Immature natural killer cell (primary cell): ENCODE results near the gene GLDC. TPM values are rescaled to one million over a fixed set of nuclear protein-coding genes. Genes with fewer than 3 reads are reported as not detected.

Source experiments
- DNase-seq, 3 donors: peaks; one replicate each; pipeline ENCODE4 v3.0.0; 2022; ENCODE audit warnings: mixed read lengths in 1 of 3
- H3K27ac Mint-ChIP-seq, 6 donors: one replicate each; pipeline ENCODE4 v1.8.0; 2020; ENCODE audit warnings: mixed read lengths in 6 of 6, mild to moderate bottlenecking in 5 of 6, inconsistent platforms in 4 of 6, moderate library complexity in 3 of 6
- H3K27me3 Mint-ChIP-seq, 3 donors: one replicate each; pipeline ENCODE4 v1.8.0; 2020 to 2021; ENCODE audit warnings: low read depth in 3 of 3, mild to moderate bottlenecking in 3 of 3, mixed read lengths in 3 of 3, moderate library complexity in 3 of 3, inconsistent platforms in 1 of 3
- H3K36me3 Mint-ChIP-seq, 3 donors: one replicate each; pipeline ENCODE4 v1.8.0; 2020; ENCODE audit warnings: mixed read lengths in 3 of 3, inconsistent platforms in 2 of 3, mild to moderate bottlenecking in 2 of 3
- H3K4me1 Mint-ChIP-seq, 2 donors: one replicate each; pipeline ENCODE4 v1.8.0; 2020; ENCODE audit warnings: inconsistent platforms in 2 of 2, mild to moderate bottlenecking in 2 of 2, mixed read lengths in 2 of 2, moderate library complexity in 1 of 2
- H3K4me3 Mint-ChIP-seq, 5 donors: one replicate each; pipeline ENCODE4 v1.8.0; 2020; ENCODE audit warnings: mild to moderate bottlenecking in 5 of 5, mixed read lengths in 5 of 5, inconsistent platforms in 3 of 5, moderate library complexity in 3 of 5
- H3K9me3 Mint-ChIP-seq, 6 donors: one replicate each; pipeline ENCODE4 v1.8.0; 2020; ENCODE audit warnings: mild to moderate bottlenecking in 6 of 6, mixed read lengths in 6 of 6, inconsistent platforms in 4 of 6, moderate library complexity in 3 of 6
- polyA plus RNA-seq, 3 donors: library from polyadenylated mRNA; unstranded; fragments of 300-500 nt; fragmentation: Illumina TruSeq; gene quantifications; one replicate each; pipeline ENCODE4 v1.2.3, GENCODE V29; 2021

The GLDC gene
- polyA plus RNA-seq, 3 donors from 2014 or later: 0.35 TPM; not detected in 2

- H3K4me1 Mint-ChIP-seq: peaks cover under 1 to 2% of the 10 kb centered on the region in 2 donors
- H3K36me3 Mint-ChIP-seq: no peaks in the 10 kb centered on the region
- DNase-seq: no peak
- H3K9me3 Mint-ChIP-seq: no peaks in the 10 kb centered on the region
- no peak overlapping the region for H3K4me3 Mint-ChIP-seq
- H3K27me3 Mint-ChIP-seq: peaks cover 0 to 5% (median 2%) of the 10 kb centered on the region in 3 donors
- no peak overlapping the region for H3K27ac Mint-ChIP-seq
These were observed 29.7 kb upstream of the GLDC start for GRCh38 chr9:6675268-6675667.

GRCh38 chr9:6673326-6674025 lies 27.9 kb upstream of the GLDC start:
- no peaks in the 10 kb centered on the region for H3K9me3 Mint-ChIP-seq
- peak overlapping the region in 1 of 6 donors; percentile 18 for H3K27ac Mint-ChIP-seq

GRCh38 chr9:6672118-6672517 lies 26.6 kb upstream of the GLDC start:
- Mint-ChIP-seq H3K36me3 (no peaks in the 10 kb centered on the region), H3K4me1 (peaks cover 0 to 2% of the 10 kb centered on the region in 2 donors), H3K27ac (no peak overlapping the region), H3K27me3 (peaks cover 2 to 5% (median 4%) of the 10 kb centered on the region in 3 donors), H3K4me3 (no peak overlapping the region), H3K9me3 (no peaks in the 10 kb centered on the region)
- no peak for DNase-seq

More at GRCh38 chr9:6673326-6674025, 27.9 kb upstream of the GLDC start:
- Mint-ChIP-seq H3K4me3 (no peak overlapping the region), H3K36me3 (no peaks in the 10 kb centered on the region), H3K27me3 (peaks cover 2 to 5% (median 4%) of the 10 kb centered on the region in 3 donors), H3K4me1 (no peaks in the 10 kb centered on the region)
- DNase-seq: no peak

GRCh38 chr9:6671416-6671815 lies 25.9 kb upstream of the GLDC start:
- Mint-ChIP-seq H3K9me3 (no peaks in the 10 kb centered on the region), H3K27me3 (peaks cover 2 to 7% (median 4%) of the 10 kb centered on the region in 3 donors), H3K27ac (no peak overlapping the region), H3K36me3 (no peaks in the 10 kb centered on the region), H3K4me1 (peaks cover 0 to 2% of the 10 kb centered on the region in 2 donors), H3K4me3 (no peak overlapping the region)
- no peak for DNase-seq

- Mint-ChIP-seq H3K27me3 (peaks cover 2 to 8% (median 4%) of the 10 kb centered on the region in 3 donors), H3K4me1 (peaks cover 0 to 2% of the 10 kb centered on the region in 2 donors)
These were observed 24.4 kb upstream of the GLDC start for GRCh38 chr9:6669881-6670280.

GRCh38 chr9:6667633-6668280 lies 22.2 kb upstream of the GLDC start:
- Mint-ChIP-seq H3K4me1 (peaks cover 0 to 2% of the 10 kb centered on the region in 2 donors), H3K27me3 (peaks cover 4 to 8% (median 7%) of the 10 kb centered on the region in 3 donors), H3K9me3 (no peaks in the 10 kb centered on the region), H3K36me3 (no peaks in the 10 kb centered on the region), H3K4me3 (no peak overlapping the region), H3K27ac (no peak overlapping the region)
- peak in 2 of 3 donors; percentile 18 to 24 for DNase-seq

More at GRCh38 chr9:6669881-6670280, 24.4 kb upstream of the GLDC start:
- Mint-ChIP-seq H3K4me3 (no peak overlapping the region), H3K27ac (no peak overlapping the region), H3K9me3 (no peaks in the 10 kb centered on the region), H3K36me3 (no peaks in the 10 kb centered on the region)
- DNase-seq: no peak

- Mint-ChIP-seq H3K36me3 (no peaks in the 10 kb centered on the region), H3K4me1 (peaks cover 0 to 2% of the 10 kb centered on the region in 2 donors), H3K27me3 (peaks cover 4 to 8% (median 7%) of the 10 kb centered on the region in 3 donors), H3K4me3 (no peak overlapping the region), H3K27ac (no peak overlapping the region), H3K9me3 (no peaks in the 10 kb centered on the region)
- DNase-seq: no peak
These were observed 21.6 kb upstream of the GLDC start for GRCh38 chr9:6667080-6667479.

- Mint-ChIP-seq H3K27me3 (peaks cover 3 to 4% (median 4%) of the 10 kb centered on the region in 3 donors), H3K36me3 (no peaks in the 10 kb centered on the region), H3K4me1 (peaks cover 0 to 2% of the 10 kb centered on the region in 2 donors), H3K4me3 (no peak overlapping the region), H3K27ac (no peak overlapping the region), H3K9me3 (no peaks in the 10 kb centered on the region)
- DNase-seq: no peak
These were observed 20.1 kb upstream of the GLDC start for GRCh38 chr9:6665628-6666027.

GRCh38 chr9:6664204-6664680 lies 18.7 kb upstream of the GLDC start:
- no peak overlapping the region for H3K4me3 Mint-ChIP-seq
- peaks cover 0 to 4% (median 3%) of the 10 kb centered on the region in 3 donors for H3K27me3 Mint-ChIP-seq
- no peak for DNase-seq
- no peaks in the 10 kb centered on the region for H3K36me3 Mint-ChIP-seq
- H3K4me1 Mint-ChIP-seq: peaks cover 0 to 2% of the 10 kb centered on the region in 2 donors
- H3K27ac Mint-ChIP-seq: no peak overlapping the region
- no peaks in the 10 kb centered on the region for H3K9me3 Mint-ChIP-seq

GRCh38 chr9:6660512-6660911 lies 15.0 kb upstream of the GLDC start:
- H3K4me1 Mint-ChIP-seq: peaks cover 0 to 2% of the 10 kb centered on the region in 2 donors
- H3K27me3 Mint-ChIP-seq: peaks cover 0 to 6% (median 4%) of the 10 kb centered on the region in 3 donors
- H3K9me3 Mint-ChIP-seq: no peaks in the 10 kb centered on the region
- no peak overlapping the region for H3K27ac Mint-ChIP-seq
- no peaks in the 10 kb centered on the region for H3K36me3 Mint-ChIP-seq
- DNase-seq: no peak
- no peak overlapping the region for H3K4me3 Mint-ChIP-seq

- H3K36me3 Mint-ChIP-seq: no peaks in the 10 kb centered on the region
- H3K4me1 Mint-ChIP-seq: peaks cover 6 to 12% of the 10 kb centered on the region in 2 donors
These were observed 13.3 kb upstream of the GLDC start for GRCh38 chr9:6658628-6659353.

GRCh38 chr9:6656614-6657300 lies 11.2 kb upstream of the GLDC start:
- H3K27me3 Mint-ChIP-seq: peaks cover 0 to 16% (median 2%) of the 10 kb centered on the region in 3 donors
- H3K4me3 Mint-ChIP-seq: no peak overlapping the region
- H3K36me3 Mint-ChIP-seq: no peaks in the 10 kb centered on the region
- no peaks in the 10 kb centered on the region for H3K9me3 Mint-ChIP-seq
- H3K4me1 Mint-ChIP-seq: peaks cover 6 to 12% of the 10 kb centered on the region in 2 donors
- H3K27ac Mint-ChIP-seq: no peak overlapping the region
- no peak for DNase-seq

More at GRCh38 chr9:6658628-6659353, 13.3 kb upstream of the GLDC start:
- DNase-seq: no peak
- no peak overlapping the region for H3K27ac Mint-ChIP-seq
- H3K9me3 Mint-ChIP-seq: no peaks in the 10 kb centered on the region
- no peak overlapping the region for H3K4me3 Mint-ChIP-seq
- H3K27me3 Mint-ChIP-seq: peaks cover 0 to 13% (median 5%) of the 10 kb centered on the region in 3 donors

- Mint-ChIP-seq H3K27ac (no peak overlapping the region), H3K4me1 (peaks cover 6 to 12% of the 10 kb centered on the region in 2 donors)
These were observed 9.5 kb upstream of the GLDC start for GRCh38 chr9:6655036-6655435.

More at GRCh38 chr9:6655036-6655435, 9.5 kb upstream of the GLDC start:
- H3K4me3 Mint-ChIP-seq: peak overlapping the region in 4 of 5 donors; percentile 36 to 78 (median 60)
- no peaks in the 10 kb centered on the region for H3K9me3 Mint-ChIP-seq
- peaks cover 0 to 16% (median 7%) of the 10 kb centered on the region in 3 donors for H3K27me3 Mint-ChIP-seq
- DNase-seq: no peak
- H3K36me3 Mint-ChIP-seq: no peaks in the 10 kb centered on the region
